Measurements from ENCODE around the gene UBE2D2. TPM values are rescaled to one million over a fixed set of nuclear protein-coding genes. Genes with fewer than 3 reads are reported as not detected.
A peak's percentile ranks its signal among the peaks of the same experiment; 100 is the strongest.

The UBE2D2 gene
- polyA plus RNA-seq, 1 donor from 2014 or later, result 118 TPM

GRCh38 chr5:139571966-139572365, 10.8 kb downstream of the UBE2D2 start:
- Histone ChIP-seq H4K20me1 (ENCODE audit: insufficient read depth) (peaks cover 19% of the 10 kb centered on the region), H3K27ac (ENCODE audit: low read length) (no peak overlapping the region), H3K79me2 (replicated peaks; ENCODE audit: insufficient read depth, low read length) (peaks cover 87% of the 10 kb centered on the region), H3K27me3 (ENCODE audit: insufficient read depth, low read depth, low read length) (no peaks in the 10 kb centered on the region), H3K9me2 (ENCODE audit: insufficient read depth, low read length) (no peaks in the 10 kb centered on the region), H2AFZ (ENCODE audit: low read depth, low read length) (no peak overlapping the region), H3K36me3 (ENCODE audit: insufficient read depth, low read length) (no peaks in the 10 kb centered on the region), H3K4me2 (ENCODE audit: low read length) (no peak overlapping the region), H3K9ac (ENCODE audit: low read length) (no peak overlapping the region), H3K4me3 (ENCODE audit: low read length) (no peak overlapping the region), H3F3A (ENCODE audit: insufficient read depth, low read length, poor library complexity, severe bottlenecking) (no peaks in the 10 kb centered on the region), H3K9me3 (ENCODE audit: low read length) (no peaks in the 10 kb centered on the region)
- TF ChIP-seq REST (IDR thresholded peaks at IDR 0.05; ENCODE audit: borderline replicate concordance) (no peak), EP300 (conservative IDR thresholded peaks at IDR 0.05; ENCODE audit: poor library complexity, severe bottlenecking) (no peak), MXI1 (conservative IDR thresholded peaks at IDR 0.05; ENCODE audit: poor library complexity, severe bottlenecking) (no peak), CTCF (IDR thresholded peaks at IDR 0.05; ENCODE audit: poor library complexity, severe bottlenecking) (no peak), EZH2 (IDR thresholded peaks at IDR 0.05; ENCODE audit: borderline replicate concordance, insufficient read depth, low read length, poor library complexity, severe bottlenecking) (no peak), SMC3 (conservative IDR thresholded peaks at IDR 0.05; ENCODE audit: poor library complexity) (no peak), RAD21 (conservative IDR thresholded peaks at IDR 0.05) (no peak), POLR2AphosphoS5 (IDR thresholded peaks at IDR 0.05) (no peak), TAF1 (IDR thresholded peaks at IDR 0.05; ENCODE audit: low read depth) (no peak)

- Histone ChIP-seq H3K4me2 (ENCODE audit: low read length) (no peak overlapping the region), H3K9me2 (ENCODE audit: insufficient read depth, low read length) (no peaks in the 10 kb centered on the region), H3F3A (ENCODE audit: insufficient read depth, low read length, poor library complexity, severe bottlenecking) (no peaks in the 10 kb centered on the region), H3K4me3 (ENCODE audit: low read length) (no peak overlapping the region), H3K36me3 (ENCODE audit: insufficient read depth, low read length) (no peaks in the 10 kb centered on the region), H3K9ac (ENCODE audit: low read length) (no peak overlapping the region), H3K79me2 (replicated peaks; ENCODE audit: insufficient read depth, low read length) (peaks cover 86% of the 10 kb centered on the region), H3K9me3 (ENCODE audit: low read length) (no peaks in the 10 kb centered on the region), H2AFZ (ENCODE audit: low read depth, low read length) (no peak overlapping the region), H4K20me1 (ENCODE audit: insufficient read depth) (peaks cover 8% of the 10 kb centered on the region), H3K27ac (ENCODE audit: low read length) (no peak overlapping the region), H3K27me3 (ENCODE audit: insufficient read depth, low read depth, low read length) (no peaks in the 10 kb centered on the region)
- TF ChIP-seq EZH2 (IDR thresholded peaks at IDR 0.05; ENCODE audit: borderline replicate concordance, insufficient read depth, low read length, poor library complexity, severe bottlenecking) (no peak), EP300 (conservative IDR thresholded peaks at IDR 0.05; ENCODE audit: poor library complexity, severe bottlenecking) (no peak), SMC3 (conservative IDR thresholded peaks at IDR 0.05; ENCODE audit: poor library complexity) (peak; percentile 26), CTCF (IDR thresholded peaks at IDR 0.05; ENCODE audit: poor library complexity, severe bottlenecking) (peak; percentile 47), RAD21 (conservative IDR thresholded peaks at IDR 0.05) (peak; percentile 27)
Observed at GRCh38 chr5:139574641-139575312, 13.6 kb downstream of the UBE2D2 start.
